Measurements from ENCODE around the gene BSDC1. TPM values are rescaled to one million over a fixed set of nuclear protein-coding genes. Genes with fewer than 3 reads are reported as not detected.
"Not testable (repeated sequence)": the region's sequence is repeated elsewhere in the genome, so short reads cannot be mapped to it uniquely, and the experiment has no call there.

Gene BSDC1
- 101 TPM for total RNA-seq

- peak; percentile 99 for DNase-seq (ENCODE audit: low spot score)
These were observed at the start of gene BSDC1 for GRCh38 chr1:32394141-32394889. BSDC1 (minus strand) TSS chr1:32394441; CDS start chr1:32394414, 27 bp downstream.

- not testable (repeated sequence) for DNase-seq (ENCODE audit: low spot score)
These were observed 47.2 kb upstream of the BSDC1 start for GRCh38 chr1:32441467-32441866.

GRCh38 chr1:32438777-32439176, 44.5 kb upstream of the BSDC1 start:
- not testable (repeated sequence) for DNase-seq (ENCODE audit: low spot score)

- no peak for DNase-seq (ENCODE audit: low spot score)
These were observed 43.9 kb upstream of the BSDC1 start for GRCh38 chr1:32438136-32438535.

- DNase-seq (ENCODE audit: low spot score): no peak
These were observed 37.6 kb upstream of the BSDC1 start for GRCh38 chr1:32431736-32432400.

- DNase-seq (ENCODE audit: low spot score): no peak
These were observed 33.2 kb upstream of the BSDC1 start for GRCh38 chr1:32427264-32427963.

GRCh38 chr1:32426489-32427255, 32.4 kb upstream of the BSDC1 start:
- no peak for DNase-seq (ENCODE audit: low spot score)

GRCh38 chr1:32421775-32422174, 27.5 kb upstream of the BSDC1 start:
- no peak for DNase-seq (ENCODE audit: low spot score)

GRCh38 chr1:32414186-32414886, 20.1 kb upstream of the BSDC1 start:
- no peak for DNase-seq (ENCODE audit: low spot score)

- peak; percentile 70 for DNase-seq (ENCODE audit: low spot score)
These were observed 19.4 kb upstream of the BSDC1 start for GRCh38 chr1:32413507-32414185.

GRCh38 chr1:32411261-32411660, 17.0 kb upstream of the BSDC1 start:
- no peak for DNase-seq (ENCODE audit: low spot score)

GRCh38 chr1:32406629-32407111, 12.4 kb upstream of the BSDC1 start:
- peak; percentile 53 for DNase-seq (ENCODE audit: low spot score)

- no peak for DNase-seq (ENCODE audit: low spot score)
These were observed 11.6 kb upstream of the BSDC1 start for GRCh38 chr1:32405672-32406467.

- DNase-seq (ENCODE audit: low spot score): no peak
These were observed 10.7 kb upstream of the BSDC1 start for GRCh38 chr1:32404946-32405345.

- peak; percentile 86 for DNase-seq (ENCODE audit: low spot score)
These were observed 6.8 kb upstream of the BSDC1 start for GRCh38 chr1:32400876-32401631.

GRCh38 chr1:32399843-32400242, 5.6 kb upstream of the BSDC1 start:
- no peak for DNase-seq (ENCODE audit: low spot score)

GRCh38 chr1:32398401-32398800, 4.2 kb upstream of the BSDC1 start:
- no peak for DNase-seq (ENCODE audit: low spot score)

GRCh38 chr1:32396524-32396923, 2.3 kb upstream of the BSDC1 start:
- DNase-seq (ENCODE audit: low spot score): not testable (repeated sequence)

- no peak for DNase-seq (ENCODE audit: low spot score)
These were observed 720 bp upstream of the BSDC1 start for GRCh38 chr1:32394890-32395432.

Data from mucosa of gallbladder (tissue), 1 donor.